ENCODE data around the gene IFIT1. TPM values are rescaled to one million over a fixed set of nuclear protein-coding genes. Genes with fewer than 3 reads are reported as not detected.
"Not testable (repeated sequence)": the region's sequence is repeated elsewhere in the genome, so short reads cannot be mapped to it uniquely, and the experiment has no call there.

The IFIT1 gene
- polyA plus RNA-seq, 1 donor from 2014 or later = not detected

DNA sequence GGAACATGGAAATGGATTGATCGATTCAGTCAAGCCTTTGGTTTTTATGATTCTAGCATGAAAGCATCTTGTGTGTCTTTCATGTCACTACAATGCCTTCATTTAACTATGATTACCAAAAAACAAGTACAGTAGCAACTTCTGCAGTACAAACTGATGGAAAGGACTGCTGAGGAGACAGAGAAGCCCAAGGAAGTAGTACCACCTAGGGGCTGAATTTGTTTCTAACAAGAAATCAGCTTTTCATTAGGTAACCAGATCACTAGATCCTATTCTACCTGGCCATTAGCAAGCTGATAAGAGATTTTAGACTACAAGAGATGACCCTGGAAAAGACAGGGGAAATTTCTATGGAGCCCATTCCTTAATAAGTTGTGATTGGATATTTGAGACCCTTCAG is 3.2 kb upstream of the IFIT1 start:
- H3F3A ChIP-seq (ENCODE audit: insufficient read depth, low read length, poor library complexity, severe bottlenecking) = no peaks in the 10 kb centered on the region
- H2AFZ ChIP-seq (ENCODE audit: low read depth, low read length) = no peak overlapping the region
- H3K9me2 ChIP-seq (ENCODE audit: insufficient read depth, low read length) = no peaks in the 10 kb centered on the region
- H3K36me3 ChIP-seq (ENCODE audit: insufficient read depth, low read length) = no peaks in the 10 kb centered on the region
- H3K4me2 ChIP-seq (ENCODE audit: low read length) = no peak overlapping the region
- H3K27me3 ChIP-seq (ENCODE audit: insufficient read depth, low read depth, low read length) = no peaks in the 10 kb centered on the region
- H3K9ac ChIP-seq (ENCODE audit: low read length) = no peak overlapping the region
- no peaks in the 10 kb centered on the region for H3K79me2 ChIP-seq (replicated peaks; ENCODE audit: insufficient read depth, low read length)
- H3K9me3 ChIP-seq (ENCODE audit: low read length) = no peaks in the 10 kb centered on the region
- H4K20me1 ChIP-seq (ENCODE audit: insufficient read depth) = no peaks in the 10 kb centered on the region
- H3K27ac ChIP-seq (ENCODE audit: low read length) = no peak overlapping the region
- H3K4me3 ChIP-seq (ENCODE audit: low read length) = no peak overlapping the region
- peak; percentile 21 for TF ChIP-seq SMC3 (conservative IDR thresholded peaks at IDR 0.05; ENCODE audit: poor library complexity)
- TF ChIP-seq, protein P1, sequence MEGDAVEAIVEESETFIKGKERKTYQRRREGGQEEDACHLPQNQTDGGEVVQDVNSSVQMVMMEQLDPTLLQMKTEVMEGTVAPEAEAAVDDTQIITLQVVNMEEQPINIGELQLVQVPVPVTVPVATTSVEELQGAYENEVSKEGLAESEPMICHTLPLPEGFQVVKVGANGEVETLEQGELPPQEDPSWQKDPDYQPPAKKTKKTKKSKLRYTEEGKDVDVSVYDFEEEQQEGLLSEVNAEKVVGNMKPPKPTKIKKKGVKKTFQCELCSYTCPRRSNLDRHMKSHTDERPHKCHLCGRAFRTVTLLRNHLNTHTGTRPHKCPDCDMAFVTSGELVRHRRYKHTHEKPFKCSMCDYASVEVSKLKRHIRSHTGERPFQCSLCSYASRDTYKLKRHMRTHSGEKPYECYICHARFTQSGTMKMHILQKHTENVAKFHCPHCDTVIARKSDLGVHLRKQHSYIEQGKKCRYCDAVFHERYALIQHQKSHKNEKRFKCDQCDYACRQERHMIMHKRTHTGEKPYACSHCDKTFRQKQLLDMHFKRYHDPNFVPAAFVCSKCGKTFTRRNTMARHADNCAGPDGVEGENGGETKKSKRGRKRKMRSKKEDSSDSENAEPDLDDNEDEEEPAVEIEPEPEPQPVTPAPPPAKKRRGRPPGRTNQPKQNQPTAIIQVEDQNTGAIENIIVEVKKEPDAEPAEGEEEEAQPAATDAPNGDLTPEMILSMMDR (IDR thresholded peaks at IDR 0.05; ENCODE audit: poor library complexity, severe bottlenecking) = peak; percentile 40
- no peak for TF ChIP-seq TAF1 (IDR thresholded peaks at IDR 0.05; ENCODE audit: low read depth)
- peak; percentile 53 for TF ChIP-seq RAD21 (conservative IDR thresholded peaks at IDR 0.05)

DNA sequence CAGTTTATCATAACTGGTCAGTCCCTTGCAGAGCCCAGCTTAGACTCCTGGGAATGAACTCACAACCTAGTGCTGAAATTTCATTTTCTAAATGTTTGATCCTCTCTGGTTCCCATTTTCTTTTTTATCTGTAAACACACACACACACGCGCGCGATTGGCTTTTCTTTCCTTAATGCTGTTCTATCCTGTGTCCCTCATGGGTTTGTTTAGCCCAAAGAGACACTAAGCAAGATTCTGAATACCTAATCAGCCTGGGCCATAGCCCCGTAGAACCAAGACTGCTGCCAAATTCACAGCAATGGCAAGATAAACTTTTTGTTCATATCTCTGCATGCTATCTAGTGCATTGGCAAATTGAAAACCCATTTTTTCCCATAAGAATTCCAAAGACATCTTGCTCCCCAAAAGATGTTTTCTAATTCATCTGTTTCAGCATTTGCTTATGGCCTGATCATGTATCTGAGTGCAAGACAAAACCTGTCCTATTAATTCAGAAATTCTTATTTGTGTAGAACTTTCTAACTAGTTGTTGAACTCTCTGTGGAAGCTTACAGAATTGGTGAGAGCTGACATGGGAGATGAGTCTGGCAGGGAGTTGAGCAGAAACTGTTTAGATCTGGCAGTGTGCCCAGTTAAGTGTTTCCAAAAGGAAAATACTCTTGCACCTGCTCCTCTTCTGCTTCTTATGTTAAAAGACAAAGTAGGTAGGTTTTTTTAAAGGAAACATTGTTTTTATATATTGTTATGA is 1.8 kb upstream of the IFIT1 start:
- TF ChIP-seq POLR2AphosphoS5 (IDR thresholded peaks at IDR 0.05) = no peak
- TF ChIP-seq, protein P2, sequence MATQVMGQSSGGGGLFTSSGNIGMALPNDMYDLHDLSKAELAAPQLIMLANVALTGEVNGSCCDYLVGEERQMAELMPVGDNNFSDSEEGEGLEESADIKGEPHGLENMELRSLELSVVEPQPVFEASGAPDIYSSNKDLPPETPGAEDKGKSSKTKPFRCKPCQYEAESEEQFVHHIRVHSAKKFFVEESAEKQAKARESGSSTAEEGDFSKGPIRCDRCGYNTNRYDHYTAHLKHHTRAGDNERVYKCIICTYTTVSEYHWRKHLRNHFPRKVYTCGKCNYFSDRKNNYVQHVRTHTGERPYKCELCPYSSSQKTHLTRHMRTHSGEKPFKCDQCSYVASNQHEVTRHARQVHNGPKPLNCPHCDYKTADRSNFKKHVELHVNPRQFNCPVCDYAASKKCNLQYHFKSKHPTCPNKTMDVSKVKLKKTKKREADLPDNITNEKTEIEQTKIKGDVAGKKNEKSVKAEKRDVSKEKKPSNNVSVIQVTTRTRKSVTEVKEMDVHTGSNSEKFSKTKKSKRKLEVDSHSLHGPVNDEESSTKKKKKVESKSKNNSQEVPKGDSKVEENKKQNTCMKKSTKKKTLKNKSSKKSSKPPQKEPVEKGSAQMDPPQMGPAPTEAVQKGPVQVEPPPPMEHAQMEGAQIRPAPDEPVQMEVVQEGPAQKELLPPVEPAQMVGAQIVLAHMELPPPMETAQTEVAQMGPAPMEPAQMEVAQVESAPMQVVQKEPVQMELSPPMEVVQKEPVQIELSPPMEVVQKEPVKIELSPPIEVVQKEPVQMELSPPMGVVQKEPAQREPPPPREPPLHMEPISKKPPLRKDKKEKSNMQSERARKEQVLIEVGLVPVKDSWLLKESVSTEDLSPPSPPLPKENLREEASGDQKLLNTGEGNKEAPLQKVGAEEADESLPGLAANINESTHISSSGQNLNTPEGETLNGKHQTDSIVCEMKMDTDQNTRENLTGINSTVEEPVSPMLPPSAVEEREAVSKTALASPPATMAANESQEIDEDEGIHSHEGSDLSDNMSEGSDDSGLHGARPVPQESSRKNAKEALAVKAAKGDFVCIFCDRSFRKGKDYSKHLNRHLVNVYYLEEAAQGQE (IDR thresholded peaks at IDR 0.05; ENCODE audit: borderline replicate concordance) = no peak
- no peak for TF ChIP-seq RAD21 (conservative IDR thresholded peaks at IDR 0.05)
- no peak for TF ChIP-seq EZH2 (IDR thresholded peaks at IDR 0.05; ENCODE audit: borderline replicate concordance, insufficient read depth, low read length, poor library complexity, severe bottlenecking)
- TF ChIP-seq TAF1 (IDR thresholded peaks at IDR 0.05; ENCODE audit: low read depth) = no peak
- no peak for TF ChIP-seq EP300 (conservative IDR thresholded peaks at IDR 0.05; ENCODE audit: poor library complexity, severe bottlenecking)
- TF ChIP-seq SMC3 (conservative IDR thresholded peaks at IDR 0.05; ENCODE audit: poor library complexity) = no peak
- TF ChIP-seq, protein P1 (IDR thresholded peaks at IDR 0.05; ENCODE audit: poor library complexity, severe bottlenecking) = no peak
- no peak for TF ChIP-seq MXI1 (conservative IDR thresholded peaks at IDR 0.05; ENCODE audit: poor library complexity, severe bottlenecking)
- Histone ChIP-seq H3K9me3 (ENCODE audit: low read length) (no peaks in the 10 kb centered on the region), H3K4me3 (ENCODE audit: low read length) (no peak overlapping the region), H3K36me3 (ENCODE audit: insufficient read depth, low read length) (no peaks in the 10 kb centered on the region), H3K27ac (ENCODE audit: low read length) (no peak overlapping the region), H3K9me2 (ENCODE audit: insufficient read depth, low read length) (no peaks in the 10 kb centered on the region), H3K4me2 (ENCODE audit: low read length) (no peak overlapping the region), H3K27me3 (ENCODE audit: insufficient read depth, low read depth, low read length) (no peaks in the 10 kb centered on the region), H3K9ac (ENCODE audit: low read length) (no peak overlapping the region), H3F3A (ENCODE audit: insufficient read depth, low read length, poor library complexity, severe bottlenecking) (no peaks in the 10 kb centered on the region), H4K20me1 (ENCODE audit: insufficient read depth) (no peaks in the 10 kb centered on the region), H2AFZ (ENCODE audit: low read depth, low read length) (no peak overlapping the region), H3K79me2 (replicated peaks; ENCODE audit: insufficient read depth, low read length) (no peaks in the 10 kb centered on the region)

DNA sequence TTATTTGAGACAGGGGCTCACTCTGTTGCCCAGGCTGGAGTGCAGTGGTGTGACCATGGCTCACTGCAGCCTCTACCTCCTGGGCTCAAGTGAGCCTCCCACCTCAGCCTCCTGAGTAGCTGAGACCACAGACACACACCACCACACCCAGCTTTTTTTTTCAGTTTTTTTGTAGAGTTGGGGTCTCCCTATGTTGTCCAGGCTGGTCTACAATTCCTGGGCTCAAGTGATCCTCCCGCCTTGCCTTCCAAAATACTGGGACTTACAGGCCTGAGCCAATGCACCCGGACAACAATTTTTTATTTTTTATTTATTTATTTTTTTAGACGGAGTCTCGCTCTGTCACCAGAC is 1.2 kb upstream of the IFIT1 start:
- H3K27ac ChIP-seq (ENCODE audit: low read length); H3K4me3 ChIP-seq (ENCODE audit: low read length); H3K36me3 ChIP-seq (ENCODE audit: insufficient read depth, low read length); H3K9ac ChIP-seq (ENCODE audit: low read length); H3F3A ChIP-seq (ENCODE audit: insufficient read depth, low read length, poor library complexity, severe bottlenecking); H2AFZ ChIP-seq (ENCODE audit: low read depth, low read length); H4K20me1 ChIP-seq (ENCODE audit: insufficient read depth); H3K79me2 ChIP-seq (replicated peaks; ENCODE audit: insufficient read depth, low read length); H3K4me2 ChIP-seq (ENCODE audit: low read length); H3K9me3 ChIP-seq (ENCODE audit: low read length); H3K9me2 ChIP-seq (ENCODE audit: insufficient read depth, low read length); H3K27me3 ChIP-seq (ENCODE audit: insufficient read depth, low read depth, low read length): not testable (repeated sequence)

Data from neural cell (in vitro differentiated cells).